B cell (primary cell): ENCODE results near the gene PXN. TPM values are rescaled to one million over a fixed set of nuclear protein-coding genes. Genes with fewer than 3 reads are reported as not detected.

Experiments used
- ATAC-seq: fragments of 200-7000 bp; cut with Tn5 transposase; one replicate; pipeline ENCODE4 v1.10.0; 2021; ENCODE audit warnings: low read depth, mild to moderate bottlenecking, moderate number of reproducible peaks, moderate library complexity
- CTCF ChIA-PET: fragments of 350-600 bp; sonication (Branson Sonifier 250); formaldehyde crosslinking; loops from one replicate; lab custom pipeline; 2021; ENCODE audit warnings: antibody characterized with exemption, inconsistent platforms; lab: Charles Lee
- POLR2A ChIA-PET: fragments of 350-600 bp; sonication (Branson Sonifier 250); formaldehyde crosslinking; loops from one replicate; lab custom pipeline; 2021; ENCODE audit warnings: antibody characterized with exemption; lab: Charles Lee
- DNase-seq: peaks from one replicate; pipeline ENCODE4 v3.0.0; 2013
- H2AFZ ChIP-seq: 2 replicates; pipeline ENCODE4 v1.6.1; 2012; ENCODE audit warnings: mild to moderate bottlenecking, low read depth, low read length; ENCODE audit not compliant: insufficient read depth, poor library complexity, severe bottlenecking
- H3K27ac ChIP-seq, 2 donors: 1 replicate in 1 of 2; 2 replicates in 1 of 2; pipeline ENCODE4 v1.5.1; 2012 to 2013; ENCODE audit warnings: low read length in 2 of 2, mild to moderate bottlenecking in 2 of 2, moderate library complexity in 1 of 2
- H3K27me3 ChIP-seq, 4 experiments: fragments of 200-600 bp in 1 of 4; sonication (generic) in 1 of 4; replicated peaks in 1 of 4; 1 replicate in 2 of 4; 2 replicates in 2 of 4; pipeline versions ENCODE4 v1.6.1 to v1.7.0; 2013 to 2016; ENCODE audit warnings: low read length in 3 of 4, mild to moderate bottlenecking in 2 of 4, mixed read lengths in 1 of 4, moderate library complexity in 1 of 4; ENCODE audit not compliant: insufficient read depth in 4 of 4, control insufficient read depth in 3 of 4; ENCODE audit errors: control extremely low read depth in 1 of 4
- H3K36me3 ChIP-seq, 2 experiments: replicated peaks in 1 of 2; 1 replicate in 1 of 2; 2 replicates in 1 of 2; pipeline versions ENCODE4 v1.6.1 to v1.7.1; 2013; ENCODE audit warnings: low read length in 1 of 2; ENCODE audit not compliant: insufficient read depth in 2 of 2, control insufficient read depth in 1 of 2; ENCODE audit errors: control extremely low read depth in 1 of 2, extremely low read depth in 1 of 2
- H3K4me1 ChIP-seq, 2 donors: fragments of 200-600 bp in 1 of 2; sonication (generic) in 1 of 2; 1 replicate in 1 of 2; 2 replicates in 1 of 2; pipeline versions ENCODE4 v1.5.1 to v1.6.1; 2013 to 2017; ENCODE audit warnings: low read length in 2 of 2; ENCODE audit not compliant: control insufficient read depth in 2 of 2, insufficient read depth in 2 of 2
- H3K4me2 ChIP-seq: replicated peaks from 2 replicates; pipeline ENCODE3; 2012; ENCODE audit warnings: mild to moderate bottlenecking, low read depth, low read length; ENCODE audit not compliant: poor library complexity, severe bottlenecking
- H3K4me3 ChIP-seq, 5 experiments: fragments of 200-600 bp in 1 of 5; sonication (generic) in 1 of 5; 1 replicate in 3 of 5; 2 replicates in 2 of 5; pipeline versions ENCODE4 v1.5.1 to v1.7.0; 2011 to 2016; ENCODE audit warnings: low read length in 4 of 5, mild to moderate bottlenecking in 4 of 5, low read depth in 2 of 5, control low read depth in 1 of 5, moderate library complexity in 1 of 5; ENCODE audit not compliant: insufficient read depth in 1 of 5; ENCODE audit errors: control extremely low read depth in 1 of 5, extremely low read depth in 1 of 5
- H3K79me2 ChIP-seq: fragments of 200-600 bp; sonication (generic); one replicate; pipeline ENCODE4 v1.6.0; 2016; ENCODE audit warnings: low read length; ENCODE audit not compliant: control insufficient read depth, insufficient read depth
- H3K9ac ChIP-seq: fragments of 200-600 bp; sonication (generic); 2 replicates; pipeline ENCODE4 v1.6.1; 2017; ENCODE audit warnings: mild to moderate bottlenecking, low read length, moderate library complexity
- H3K9me3 ChIP-seq, 3 donors: one replicate each; pipeline versions ENCODE4 v1.6.1 to v1.7.1; 2013; ENCODE audit warnings: low read length in 2 of 3; ENCODE audit not compliant: control insufficient read depth in 2 of 3, insufficient read depth in 1 of 3; ENCODE audit errors: control extremely low read depth in 1 of 3
- H4K20me1 ChIP-seq: 2 replicates; pipeline ENCODE4 v1.6.0; 2012; ENCODE audit warnings: mild to moderate bottlenecking, low read length; ENCODE audit not compliant: insufficient read depth, control insufficient read depth, poor library complexity, severe bottlenecking
- H3K27ac Mint-ChIP-seq: one replicate; pipeline ENCODE4 v1.8.0; 2021; ENCODE audit warnings: mixed read lengths
- H3K27me3 Mint-ChIP-seq: one replicate; pipeline ENCODE4 v1.8.0; 2021; ENCODE audit warnings: mixed read lengths
- H3K4me1 Mint-ChIP-seq: one replicate; pipeline ENCODE4 v1.8.0; 2021; ENCODE audit warnings: mixed read lengths
- H3K4me3 Mint-ChIP-seq: one replicate; pipeline ENCODE4 v1.8.0; 2021; ENCODE audit warnings: mixed read lengths
- H3K9me3 Mint-ChIP-seq: one replicate; pipeline ENCODE4 v1.8.0; 2022; ENCODE audit warnings: mixed read lengths; ENCODE audit not compliant: insufficient read depth
- EZH2 ChIP-seq: IDR thresholded peaks from 2 replicates; pipeline ENCODE4 v1.6.1; 2012; ENCODE audit warnings: borderline replicate concordance, low read depth, mild to moderate bottlenecking, moderate library complexity, low read length; ENCODE audit not compliant: insufficient read depth, poor library complexity, severe bottlenecking
- WGBS: methylation state at CpG from one replicate; pipeline ENCODE4 v1.1.5; 2013; ENCODE audit warnings: missing lambda C conversion rate; ENCODE audit not compliant: insufficient coverage; 5-methylcytosine and 5-hydroxymethylcytosine counted together
- intact Hi-C: fragments of 100-400 bp; cut with micrococcal nuclease; formaldehyde crosslinking; loops from one replicate; pipeline ENCODE4 v1.10.0; 2022
- polyA plus RNA-seq: library from polyadenylated mRNA; depleted of rRNA; stranded (reverse); fragments of >200 nt; gene quantifications from 2 replicates; pipeline ENCODE4 v1.2.3, GENCODE V29; 2012
- total RNA-seq, 2 donors: library from RNA; stranded (reverse); fragments of 120-200 nt in 1 of 2; gene quantifications; 1 replicate in 1 of 2; 2 replicates in 1 of 2; pipeline versions ENCODE4 v1.2.3 to v1.2.4, GENCODE V29; 2013 to 2022
- TF ChIP-seq, protein P1 (sequence below): fragments of 200-600 bp; IDR thresholded peaks from one replicate; pipeline ENCODE4 v1.8.0; 2022; ENCODE audit warnings: antibody characterized with exemption, mild to moderate bottlenecking

Gene PXN
- total and polyA plus RNA-seq, 2 donors (not counting 1 experiment from before 2014, with no cell fraction given): 2.0 to 3.1 TPM

GRCh38 chr12:120301962-120302815 is 36.7 kb upstream of the PXN start, which contains the start of gene SIRT4:
TSS of gene SIRT4 (plus strand) at chr12:120302321. CDS start at chr12:120303562, 1,241 bp downstream.
- Histone ChIP-seq H3K27ac (peak within 1 kb of the TSS; percentile 16 to 34), H3K27me3 (no peaks in the 10 kb centered on the region), H3K9me3 (no peaks in the 10 kb centered on the region), H2AFZ (peak within 1 kb of the TSS; percentile 98), H3K4me3 (peak within 1 kb of the TSS; percentile 72 to 99 (median 92)), H3K9ac (peak within 1 kb of the TSS; percentile 97), H3K79me2 (peaks cover 3% of the 10 kb centered on the region), H3K4me2 (peak within 1 kb of the TSS; percentile 96), H3K36me3 (no peaks in the 10 kb centered on the region), H4K20me1 (no peaks in the 10 kb centered on the region), H3K4me1 (peaks cover 0 to 4% of the 10 kb centered on the region in 2 donors)
- ChIA-PET POLR2A (interaction anchor here (0.7 to 3.0 kb wide), 10 partner anchors 10 to 1693 kb away, joined by 3 to 65 read pairs (median 6); partner anchors contain the start of genes COX6A1, RNU4-1, RNU4-2 and RPLP0), CTCF (interaction anchor here (0.6 to 2.9 kb wide), 24 partner anchors 9 to 1982 kb away, joined by 3 to 53 read pairs (median 4); partner anchors contain the start of genes DIABLO, PLA2G1B, PXN and RNU4-1)
- TF ChIP-seq EZH2: no peak
- TF ChIP-seq, protein P1, sequence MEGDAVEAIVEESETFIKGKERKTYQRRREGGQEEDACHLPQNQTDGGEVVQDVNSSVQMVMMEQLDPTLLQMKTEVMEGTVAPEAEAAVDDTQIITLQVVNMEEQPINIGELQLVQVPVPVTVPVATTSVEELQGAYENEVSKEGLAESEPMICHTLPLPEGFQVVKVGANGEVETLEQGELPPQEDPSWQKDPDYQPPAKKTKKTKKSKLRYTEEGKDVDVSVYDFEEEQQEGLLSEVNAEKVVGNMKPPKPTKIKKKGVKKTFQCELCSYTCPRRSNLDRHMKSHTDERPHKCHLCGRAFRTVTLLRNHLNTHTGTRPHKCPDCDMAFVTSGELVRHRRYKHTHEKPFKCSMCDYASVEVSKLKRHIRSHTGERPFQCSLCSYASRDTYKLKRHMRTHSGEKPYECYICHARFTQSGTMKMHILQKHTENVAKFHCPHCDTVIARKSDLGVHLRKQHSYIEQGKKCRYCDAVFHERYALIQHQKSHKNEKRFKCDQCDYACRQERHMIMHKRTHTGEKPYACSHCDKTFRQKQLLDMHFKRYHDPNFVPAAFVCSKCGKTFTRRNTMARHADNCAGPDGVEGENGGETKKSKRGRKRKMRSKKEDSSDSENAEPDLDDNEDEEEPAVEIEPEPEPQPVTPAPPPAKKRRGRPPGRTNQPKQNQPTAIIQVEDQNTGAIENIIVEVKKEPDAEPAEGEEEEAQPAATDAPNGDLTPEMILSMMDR: peak; percentile 76
- Mint-ChIP-seq H3K9me3 (no peaks in the 10 kb centered on the region), H3K27me3 (no peaks in the 10 kb centered on the region), H3K4me1 (peaks cover 7% of the 10 kb centered on the region), H3K4me3 (peak within 1 kb of the TSS; percentile 96), H3K27ac (peak within 1 kb of the TSS; percentile 88)
- 0% methylated on average over 10 of the region's 31 CpGs for WGBS
- intact Hi-C loops: loop anchor here (1.0 to 2.0 kb wide), 3 partner anchors 9 to 137 kb away; partner anchors contain the start of genes COX6A1 and RNU4-1
- ATAC-seq (peak; percentile 100), DNase-seq (peak; percentile 94)
